ENCODE results near the gene SDK2. TPM values are rescaled to one million over a fixed set of nuclear protein-coding genes. Genes with fewer than 3 reads are reported as not detected.

The SDK2 gene
- polyA plus RNA-seq, 1 experiment, result 0.01 TPM

DNA sequence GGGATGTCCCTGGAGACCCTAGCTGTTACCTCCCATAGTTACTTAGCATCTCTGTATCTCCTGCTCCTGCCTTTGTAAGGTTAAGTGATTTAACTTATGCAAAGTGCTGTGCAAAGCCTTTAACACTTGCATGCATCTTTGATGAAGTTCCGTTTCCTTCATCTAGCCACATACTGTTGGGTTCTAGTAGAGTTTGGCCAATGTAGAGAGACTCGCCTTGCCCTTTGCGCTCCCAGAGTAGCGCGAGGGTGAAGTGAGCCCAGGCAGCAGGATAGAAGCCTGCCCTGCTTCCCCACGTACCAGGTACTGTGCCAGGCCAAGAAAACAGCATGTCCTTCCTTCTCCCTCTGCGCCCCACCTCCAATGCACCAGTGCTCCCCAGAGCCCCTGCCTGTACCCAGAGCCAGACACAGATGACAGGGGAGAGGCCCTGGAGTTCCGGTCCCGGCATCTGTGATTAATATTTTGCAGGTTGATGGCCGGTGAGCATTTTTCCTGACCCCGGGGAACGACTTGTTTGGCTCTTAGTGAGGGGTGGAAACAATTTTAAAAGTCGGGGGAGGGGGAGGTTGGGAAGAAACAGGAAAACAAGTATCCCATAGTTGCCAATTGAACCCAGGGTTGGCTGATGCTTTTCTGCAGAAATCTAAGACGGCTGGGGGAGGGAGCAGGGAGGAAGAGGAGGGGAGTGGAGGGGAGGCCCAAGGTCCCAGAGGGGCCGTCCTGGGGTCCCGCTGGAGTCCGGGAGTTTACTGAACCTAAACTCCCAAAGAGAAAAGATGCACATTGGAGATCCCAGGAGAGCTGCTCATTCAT is 319.3 kb downstream of the SDK2 start:
- POLR2A ChIA-PET, result interaction anchor here (1.1 kb wide), 1 partner anchor 14 kb away, joined by 3 read pairs; no protein-coding TSS in a partner anchor
- TF ChIP-seq, protein P1, sequence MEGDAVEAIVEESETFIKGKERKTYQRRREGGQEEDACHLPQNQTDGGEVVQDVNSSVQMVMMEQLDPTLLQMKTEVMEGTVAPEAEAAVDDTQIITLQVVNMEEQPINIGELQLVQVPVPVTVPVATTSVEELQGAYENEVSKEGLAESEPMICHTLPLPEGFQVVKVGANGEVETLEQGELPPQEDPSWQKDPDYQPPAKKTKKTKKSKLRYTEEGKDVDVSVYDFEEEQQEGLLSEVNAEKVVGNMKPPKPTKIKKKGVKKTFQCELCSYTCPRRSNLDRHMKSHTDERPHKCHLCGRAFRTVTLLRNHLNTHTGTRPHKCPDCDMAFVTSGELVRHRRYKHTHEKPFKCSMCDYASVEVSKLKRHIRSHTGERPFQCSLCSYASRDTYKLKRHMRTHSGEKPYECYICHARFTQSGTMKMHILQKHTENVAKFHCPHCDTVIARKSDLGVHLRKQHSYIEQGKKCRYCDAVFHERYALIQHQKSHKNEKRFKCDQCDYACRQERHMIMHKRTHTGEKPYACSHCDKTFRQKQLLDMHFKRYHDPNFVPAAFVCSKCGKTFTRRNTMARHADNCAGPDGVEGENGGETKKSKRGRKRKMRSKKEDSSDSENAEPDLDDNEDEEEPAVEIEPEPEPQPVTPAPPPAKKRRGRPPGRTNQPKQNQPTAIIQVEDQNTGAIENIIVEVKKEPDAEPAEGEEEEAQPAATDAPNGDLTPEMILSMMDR (IDR thresholded peaks at IDR 0.05; ENCODE audit: low read depth, low read length), result no peak
- CTCF ChIA-PET, result interaction anchor here (1.6 kb wide), 1 partner anchor 45 kb away, joined by 14 read pairs; no protein-coding TSS in a partner anchor
- peak overlapping the region; percentile 21 for H3K27ac ChIP-seq (ENCODE audit: low read depth, low read length)
- DNase-seq (ENCODE audit: low read depth, low spot score), result no peak
- H3K9me3 ChIP-seq (ENCODE audit: control insufficient read depth, insufficient read depth, low read length), result no peaks in the 10 kb centered on the region
- H3K27me3 ChIP-seq (ENCODE audit: control insufficient read depth, insufficient read depth, low read length), result no peaks in the 10 kb centered on the region
- no peak overlapping the region for H3K4me3 ChIP-seq (ENCODE audit: low read depth, low read length)

DNA sequence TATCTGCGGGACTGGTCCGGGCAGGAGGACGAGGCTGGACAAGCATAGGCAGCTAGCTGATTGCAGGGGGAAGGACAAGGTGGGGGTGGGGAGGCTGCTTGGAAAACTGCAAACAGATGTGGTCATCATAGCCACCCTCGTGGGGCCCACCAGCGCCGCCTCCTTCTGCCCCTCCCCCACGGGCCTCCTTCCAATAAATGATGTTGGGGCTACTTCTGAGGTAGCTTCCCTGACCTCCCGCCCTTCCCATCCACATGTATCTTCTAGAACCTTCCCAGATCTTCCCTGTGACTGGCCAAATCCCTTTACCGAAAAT is 320.1 kb downstream of the SDK2 start:
- DNase-seq (ENCODE audit: low read depth, low spot score), result no peak
- no peak overlapping the region for H3K27ac ChIP-seq (ENCODE audit: low read depth, low read length)
- no peak overlapping the region for H3K4me3 ChIP-seq (ENCODE audit: low read depth, low read length)
- TF ChIP-seq, protein P1 (IDR thresholded peaks at IDR 0.05; ENCODE audit: low read depth, low read length), result no peak
- POLR2A ChIA-PET, result no interaction called here
- CTCF ChIA-PET, result interaction anchor here (1.0 kb wide), 1 partner anchor 13 kb away, joined by 3 read pairs; no protein-coding TSS in a partner anchor
- H3K27me3 ChIP-seq (ENCODE audit: control insufficient read depth, insufficient read depth, low read length), result no peaks in the 10 kb centered on the region
- no peaks in the 10 kb centered on the region for H3K9me3 ChIP-seq (ENCODE audit: control insufficient read depth, insufficient read depth, low read length)

GRCh38 chr17:73323409-73324159 is 320.7 kb downstream of the SDK2 start:
- Histone ChIP-seq H3K9me3 (ENCODE audit: control insufficient read depth, insufficient read depth, low read length) (no peaks in the 10 kb centered on the region), H3K27me3 (ENCODE audit: control insufficient read depth, insufficient read depth, low read length) (no peaks in the 10 kb centered on the region), H3K27ac (ENCODE audit: low read depth, low read length) (no peak overlapping the region), H3K4me3 (ENCODE audit: low read depth, low read length) (no peak overlapping the region)
- TF ChIP-seq, protein P1 (IDR thresholded peaks at IDR 0.05; ENCODE audit: low read depth, low read length), result no peak
- POLR2A ChIA-PET, result interaction anchor here (1.2 kb wide), 1 partner anchor 13 kb away, joined by 3 read pairs; no protein-coding TSS in a partner anchor
- no peak for DNase-seq (ENCODE audit: low read depth, low spot score)
- CTCF ChIA-PET, result interaction anchor here (1.0 kb wide), 1 partner anchor 13 kb away, joined by 3 read pairs; no protein-coding TSS in a partner anchor

GRCh38 chr17:73320601-73321264 is 323.5 kb downstream of the SDK2 start:
- TF ChIP-seq, protein P1 (IDR thresholded peaks at IDR 0.05; ENCODE audit: low read depth, low read length), result no peak
- H3K27me3 ChIP-seq (ENCODE audit: control insufficient read depth, insufficient read depth, low read length), result no peaks in the 10 kb centered on the region
- CTCF ChIA-PET, result interaction anchor here (1.0 to 2.3 kb wide), 3 partner anchors 10 to 88 kb away, joined by 3 to 8 read pairs (median 7); a partner anchor contains a TSS
- H3K9me3 ChIP-seq (ENCODE audit: control insufficient read depth, insufficient read depth, low read length), result no peaks in the 10 kb centered on the region
- POLR2A ChIA-PET, result interaction anchor here (0.5 kb wide), 1 partner anchor 593 kb away, joined by 4 read pairs; no protein-coding TSS in a partner anchor
- H3K27ac ChIP-seq (ENCODE audit: low read depth, low read length), result no peak overlapping the region
- H3K4me3 ChIP-seq (ENCODE audit: low read depth, low read length), result no peak overlapping the region
- no peak for DNase-seq (ENCODE audit: low read depth, low spot score)

Data from AG04450 (cell line).